Stimulated activated CD8-positive, alpha-beta memory T cell treated with anti-CD3 and anti-CD28 coated beads, Interleukin-12 subunit alpha, Interleukin-12 subunit beta, amount 100 ng/mL, for 24 hours (primary cell): ENCODE results near the gene CD34.
"Not testable (repeated sequence)": the region's sequence is repeated elsewhere in the genome, so short reads cannot be mapped to it uniquely, and the experiment has no call there.

Experiments used
- DNase-seq: peaks from one replicate; pipeline ENCODE4 v3.0.0-alpha.2; 2020; ENCODE audit errors: extremely low read depth

The CD34 gene

DNA sequence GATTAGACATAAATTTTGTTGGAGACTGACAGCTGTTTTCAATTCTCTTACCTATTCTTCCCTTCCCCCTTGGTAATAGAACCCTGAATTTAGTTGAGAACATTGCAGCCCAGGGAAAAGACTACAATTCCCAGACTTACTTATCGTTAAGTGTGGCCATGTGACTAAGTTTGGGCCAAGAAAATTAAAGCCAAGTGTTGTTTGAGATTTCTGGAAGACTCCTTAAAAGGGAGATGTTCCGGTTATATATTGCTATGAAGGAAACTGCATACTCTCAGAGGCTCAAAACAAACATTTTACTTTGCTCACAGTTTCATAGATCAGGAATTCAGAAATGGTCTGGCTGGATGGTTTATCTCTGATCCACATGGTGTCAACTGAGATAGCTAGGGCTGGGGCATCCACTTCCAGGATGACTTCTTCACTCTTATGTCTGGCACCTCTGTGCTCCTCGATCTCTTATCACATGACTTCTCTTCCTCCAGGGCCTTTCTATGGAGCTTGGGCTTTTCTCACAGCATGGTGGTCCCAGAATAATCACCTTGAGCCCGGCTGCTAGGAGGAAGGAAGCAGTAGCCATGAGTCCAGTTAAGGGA is 22.4 kb upstream of the CD34 start:
- DNase-seq: no peak

DNA sequence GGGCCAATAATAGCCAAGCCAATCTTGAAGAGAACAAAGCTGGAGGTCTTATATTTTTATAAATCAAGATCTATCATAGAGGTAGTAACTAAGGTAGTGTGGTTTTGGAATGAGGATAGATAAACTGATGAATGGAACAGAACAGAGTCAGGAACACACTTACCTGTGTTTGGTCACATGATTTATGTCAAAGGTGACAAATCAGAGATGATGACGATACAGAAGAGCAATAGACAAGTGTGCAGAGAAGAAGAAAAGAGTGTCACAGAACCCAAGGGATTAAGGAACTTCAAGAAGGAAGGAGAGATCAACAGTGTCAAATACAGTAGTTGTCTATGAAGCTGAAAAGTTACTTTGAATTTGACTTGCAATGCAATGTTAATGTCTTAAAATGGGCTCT is 16.1 kb upstream of the CD34 start:
- no peak for DNase-seq

DNA sequence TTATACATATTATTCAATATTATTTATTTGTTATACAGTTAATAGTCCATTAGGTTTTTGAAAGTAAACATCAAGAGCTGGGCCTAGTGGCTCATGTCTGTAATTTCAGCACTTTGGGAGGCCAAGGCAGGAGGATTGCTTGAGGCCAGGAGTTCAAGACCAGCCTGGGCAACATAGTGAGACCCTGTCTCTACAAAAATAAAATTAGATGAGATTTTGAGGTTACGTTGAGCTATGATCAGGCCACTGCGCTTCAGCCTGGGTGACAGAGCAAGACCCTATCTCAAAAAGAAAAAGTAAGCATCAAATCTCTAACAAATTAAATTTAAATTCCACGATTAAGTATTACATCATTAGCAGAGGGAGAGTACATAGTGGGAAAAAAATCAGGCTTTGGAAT is 15.0 kb upstream of the CD34 start:
- DNase-seq: not testable (repeated sequence)

DNA sequence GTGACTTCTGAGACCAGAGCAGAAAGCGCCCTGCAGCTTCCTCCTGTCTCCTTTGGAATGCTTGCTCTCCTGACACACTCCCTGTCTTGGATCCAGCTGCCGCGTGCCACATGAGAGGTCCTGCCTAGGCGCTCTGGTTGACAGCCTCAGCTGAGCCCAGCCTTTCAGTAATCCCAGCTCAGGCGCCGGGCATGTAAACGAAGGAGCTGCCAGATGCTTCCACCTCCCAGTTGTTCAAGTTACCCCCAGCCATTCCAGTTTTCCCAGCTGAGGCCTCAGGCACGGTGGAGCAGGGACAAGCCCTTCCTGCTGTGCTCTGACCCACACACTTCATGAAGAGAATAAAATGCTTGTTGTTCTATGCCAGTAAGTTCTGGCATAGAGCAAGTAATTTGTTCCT is 14.3 kb upstream of the CD34 start:
- no peak for DNase-seq

DNA sequence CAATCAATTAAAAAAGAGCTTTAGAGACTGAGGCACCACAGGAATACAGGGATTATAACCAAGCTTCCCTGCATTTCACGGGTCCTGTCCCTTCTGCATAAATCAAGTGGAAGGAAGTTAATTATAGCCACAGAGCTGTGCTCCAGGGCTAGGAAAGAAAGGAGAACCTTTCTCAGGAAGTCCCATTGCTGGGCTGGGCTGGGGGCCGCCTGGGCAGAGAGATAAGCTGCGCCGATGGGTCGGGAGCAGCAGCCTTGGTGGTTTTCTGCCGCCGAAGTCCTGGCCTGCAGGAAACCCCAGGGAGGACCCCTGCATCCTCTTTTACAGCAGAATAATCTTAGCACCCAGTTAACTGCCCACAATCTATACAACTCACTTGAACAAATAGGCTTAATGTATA is 12.6 kb upstream of the CD34 start:
- DNase-seq: no peak

DNA sequence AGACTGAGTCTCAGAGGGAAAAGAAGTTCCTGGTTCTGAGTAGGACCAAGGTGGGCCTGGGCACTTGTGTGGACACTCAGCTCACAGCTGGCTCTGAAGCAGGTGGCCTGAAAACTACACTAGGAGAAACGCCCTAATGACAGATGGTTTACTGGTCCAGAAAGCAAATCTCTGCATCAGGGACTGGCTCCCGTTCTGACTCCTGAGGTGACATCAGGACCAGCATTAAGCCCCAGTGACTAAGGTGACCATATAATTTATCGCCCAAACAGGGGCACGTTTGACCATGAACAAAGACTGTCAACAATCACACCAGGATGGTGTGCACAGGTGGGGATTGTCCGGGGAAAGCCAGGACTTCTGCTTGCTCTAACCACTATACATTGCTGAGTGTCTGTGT is 12.2 kb upstream of the CD34 start:
- DNase-seq: no peak

DNA sequence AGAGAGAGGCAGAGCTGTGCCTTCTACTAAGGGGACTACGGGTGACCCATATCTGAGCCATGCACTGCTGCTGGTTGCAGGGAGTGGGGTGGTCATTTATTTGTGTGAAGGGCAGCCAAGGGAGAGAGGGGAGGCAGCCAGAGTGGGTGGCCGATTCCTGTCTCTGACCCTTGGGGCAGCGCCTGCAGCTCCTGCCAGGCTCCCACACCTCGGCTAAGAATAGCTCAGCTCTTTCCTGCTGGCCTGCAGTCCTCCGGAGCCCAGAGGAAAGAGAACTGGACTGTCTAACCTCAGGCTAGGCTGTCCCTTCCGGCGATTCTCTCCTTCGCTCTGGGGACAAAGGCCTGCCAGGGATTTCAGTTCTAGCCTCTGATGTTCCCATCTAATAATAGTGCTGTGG is 11.6 kb upstream of the CD34 start:
- DNase-seq: no peak

DNA sequence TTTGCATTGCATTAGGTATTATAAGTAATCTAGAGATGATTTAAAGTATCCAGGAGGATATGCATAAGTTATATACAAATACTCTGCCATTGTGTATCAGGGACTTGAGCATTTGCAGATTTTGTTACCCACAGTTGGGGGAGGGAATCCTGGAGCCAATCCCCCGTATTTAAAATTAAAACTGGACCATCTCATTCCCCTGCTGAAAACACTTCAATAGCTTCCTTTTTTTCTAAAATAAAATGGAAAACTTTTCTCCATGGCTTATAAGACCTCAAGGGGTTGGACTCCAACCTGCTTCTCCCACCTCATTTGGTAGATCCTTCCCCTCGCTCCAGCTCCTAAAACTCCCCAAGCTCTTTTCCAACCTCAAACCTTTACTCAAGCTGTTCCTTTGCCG is 10.4 kb upstream of the CD34 start:
- DNase-seq: no peak

DNA sequence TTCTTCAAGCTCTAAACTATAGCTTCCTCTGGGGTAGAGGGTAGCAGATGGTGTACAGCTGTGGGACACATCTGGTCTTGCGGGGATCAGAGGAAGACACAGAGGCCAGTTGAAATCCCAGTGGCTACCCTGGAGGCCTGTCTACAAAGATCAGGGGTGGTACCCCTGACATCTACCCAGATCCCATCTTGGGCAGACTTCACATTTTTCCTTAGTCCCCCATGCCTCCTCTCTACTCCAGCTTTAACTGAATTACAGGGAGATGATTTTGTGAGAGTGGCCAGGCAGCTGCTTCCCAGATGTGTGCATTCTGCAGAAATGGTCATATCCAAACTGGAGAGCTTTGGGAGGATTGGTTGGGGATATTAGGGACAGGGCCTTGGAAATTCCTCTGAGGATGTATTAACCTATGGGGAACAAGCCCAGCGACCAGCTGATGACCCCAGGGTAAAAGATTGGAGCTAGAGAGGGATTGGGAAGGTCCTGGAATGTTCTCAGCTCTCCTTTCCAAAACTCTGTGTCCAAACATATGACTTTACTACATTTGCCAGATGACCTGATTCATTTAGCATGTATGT is 9.6 kb upstream of the CD34 start:
- DNase-seq: no peak

DNA sequence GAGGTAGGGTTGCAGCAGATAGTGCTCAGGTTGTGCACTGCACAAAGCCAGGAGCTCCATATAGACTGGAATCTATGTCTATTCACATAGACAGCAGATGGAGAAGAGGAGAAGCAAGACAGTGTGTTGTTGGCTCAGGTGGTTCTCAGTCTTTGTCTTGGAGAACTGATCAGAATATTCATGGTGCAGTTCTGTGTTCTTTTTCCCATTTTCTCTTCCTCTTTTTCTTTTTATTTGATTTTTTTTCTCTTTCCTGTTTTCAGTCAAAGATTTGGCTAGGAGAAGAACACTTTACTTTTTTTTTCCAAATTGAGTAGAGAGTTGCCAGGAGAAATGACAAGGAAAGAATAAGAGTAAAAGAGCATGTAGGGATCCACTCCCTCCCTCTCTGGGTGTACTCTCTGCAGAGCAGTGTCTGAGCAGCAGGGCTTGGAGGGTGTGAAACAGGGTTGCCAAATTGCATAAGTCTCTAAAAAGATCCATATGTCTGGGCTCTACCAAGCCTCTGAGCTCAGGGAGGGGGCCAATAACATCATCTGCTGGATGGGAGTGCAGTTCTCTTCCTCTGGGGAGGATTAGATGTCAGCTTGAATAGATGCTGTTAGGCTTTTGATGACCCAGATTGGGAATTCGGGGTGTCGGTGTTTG is 8.7 kb upstream of the CD34 start:
- DNase-seq: no peak

DNA sequence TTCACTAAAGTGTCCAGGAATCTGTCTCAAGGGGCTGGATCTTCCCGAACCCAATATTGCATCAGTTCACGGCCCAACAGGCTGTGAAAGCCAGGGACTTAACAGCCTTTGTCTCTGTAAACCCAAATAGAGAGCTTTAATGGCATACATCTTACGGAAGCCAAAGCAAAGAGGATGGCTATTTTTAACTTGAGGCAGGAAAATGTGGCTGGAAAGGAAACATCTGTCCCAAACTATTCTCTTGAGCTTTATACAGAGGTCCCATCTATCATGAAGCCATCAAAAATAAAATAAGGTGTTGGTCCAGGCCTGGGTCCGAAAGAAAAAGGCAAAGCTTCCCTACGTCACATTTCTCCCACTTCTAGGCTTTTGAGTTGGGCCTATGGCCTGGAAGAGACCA is 7.7 kb upstream of the CD34 start:
- no peak for DNase-seq

DNA sequence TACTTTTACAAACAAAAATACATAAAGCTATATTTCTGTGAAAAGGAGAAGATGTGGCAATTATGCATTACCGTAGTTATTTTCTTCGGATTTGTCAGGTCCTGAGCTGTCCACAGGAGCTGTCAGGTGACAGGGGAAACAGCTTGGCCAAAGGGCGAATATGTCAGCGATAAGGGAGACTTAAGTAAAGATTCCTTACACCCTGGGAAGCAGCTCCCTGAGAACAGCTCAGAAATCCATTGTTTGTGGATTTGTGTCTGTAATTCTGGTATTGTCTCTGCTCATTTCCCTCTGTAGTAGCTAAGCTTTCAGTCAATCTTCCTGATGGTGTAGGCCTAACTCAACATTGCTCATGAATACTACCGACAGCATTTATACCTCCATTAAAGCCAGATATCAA is 7.1 kb upstream of the CD34 start:
- DNase-seq: no peak

DNA sequence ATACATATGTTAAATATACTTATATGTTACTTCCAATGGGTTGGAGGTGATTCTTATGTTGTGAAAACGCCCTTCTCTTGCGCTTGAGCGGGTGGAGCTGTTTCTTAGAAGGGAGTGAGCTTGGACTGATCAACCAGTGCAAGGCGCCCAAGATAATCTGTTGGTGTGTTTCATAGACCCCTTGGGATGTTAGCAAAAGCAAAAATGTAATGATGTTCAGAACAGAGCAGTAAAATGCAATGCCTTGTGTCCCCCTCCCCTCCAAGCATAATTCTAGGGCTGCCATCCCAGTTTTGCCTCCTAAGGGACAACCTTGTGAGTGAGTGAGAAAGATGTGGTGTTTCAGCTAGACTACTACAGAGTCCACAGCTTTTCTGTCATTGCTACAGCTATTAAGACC is 6.2 kb upstream of the CD34 start:
- DNase-seq: no peak

DNA sequence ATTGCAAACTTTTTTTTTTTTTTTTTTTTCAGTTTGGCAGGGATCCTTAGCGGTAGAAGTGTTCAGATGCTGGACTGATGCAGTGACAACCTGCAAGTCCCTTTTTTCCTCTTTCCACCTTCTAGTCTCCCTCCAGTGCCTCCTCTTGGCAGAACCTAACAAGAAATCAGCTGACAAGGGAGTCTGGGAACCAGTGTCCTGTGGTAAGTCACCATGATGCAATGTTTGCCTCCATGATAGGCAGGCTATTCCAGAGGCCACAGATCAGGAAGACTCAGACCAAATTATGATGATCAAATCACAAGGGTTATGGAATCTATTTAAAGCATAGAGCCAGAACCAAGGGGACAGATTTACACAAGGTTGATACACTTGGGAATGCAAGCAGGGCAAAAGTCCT is 3.0 kb upstream of the CD34 start:
- DNase-seq: no peak

DNA sequence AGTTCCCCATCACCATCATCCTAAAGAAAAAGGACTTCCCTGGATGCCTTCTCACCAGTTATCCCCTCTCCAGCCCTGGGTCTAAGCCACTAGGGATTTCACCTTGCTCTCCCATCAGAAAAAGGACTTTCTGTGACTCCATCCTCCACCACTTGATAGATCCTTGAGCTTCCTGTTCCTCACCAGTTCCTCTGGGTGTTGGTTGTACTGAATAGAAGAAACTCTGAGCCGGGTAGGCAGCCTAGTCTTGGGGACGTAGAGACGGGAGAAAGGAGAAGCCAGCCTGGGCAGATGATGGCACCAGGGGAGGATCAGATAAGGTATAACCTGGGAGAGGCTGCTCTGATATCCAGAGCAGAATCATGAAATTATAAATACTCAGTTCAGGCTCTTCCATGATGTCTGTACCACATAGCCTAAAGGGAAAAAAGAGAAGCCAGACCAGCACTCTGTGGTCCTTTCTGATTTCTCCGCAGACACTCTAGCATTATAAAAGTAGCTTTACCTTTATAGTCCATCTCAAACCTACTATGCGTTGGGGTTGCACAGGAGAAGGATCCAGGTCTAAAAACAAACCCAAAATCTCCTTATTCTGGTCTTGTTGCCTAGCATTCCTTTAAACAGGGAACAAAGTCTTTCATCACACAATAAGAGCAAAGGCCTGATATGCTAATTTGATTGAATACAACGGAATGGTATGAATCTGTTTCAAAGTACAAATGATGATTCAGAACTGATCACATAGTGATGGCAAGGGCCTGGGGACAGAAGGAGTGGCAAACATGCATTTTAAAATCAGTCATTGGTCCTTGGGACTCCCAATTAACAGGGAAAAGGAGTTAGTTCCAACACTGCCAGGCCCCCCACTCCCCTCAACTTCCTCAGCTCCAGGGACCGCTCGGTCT is 1.2 kb upstream of the CD34 start:
- no peak for DNase-seq

DNA sequence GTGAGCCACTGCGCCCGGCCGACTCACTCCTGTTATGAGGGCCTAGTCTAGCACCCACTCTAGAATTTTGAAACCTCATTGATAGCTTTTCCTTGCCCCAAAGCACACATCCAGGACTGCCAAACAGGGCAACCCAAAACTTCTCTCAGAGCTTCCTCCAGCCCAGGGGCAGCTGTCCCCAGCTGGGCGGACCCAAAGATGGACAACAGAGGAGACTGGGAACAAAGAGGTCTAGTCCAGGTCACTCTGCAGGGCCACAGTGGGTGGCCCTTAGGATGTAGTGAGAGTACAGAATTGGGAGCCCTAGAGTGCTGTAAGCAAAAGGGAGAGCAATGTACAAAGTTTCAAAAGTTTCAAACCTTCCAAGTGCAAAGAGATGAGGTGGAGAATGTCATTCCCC is 1.2 kb downstream of the CD34 start:
- DNase-seq: no peak

DNA sequence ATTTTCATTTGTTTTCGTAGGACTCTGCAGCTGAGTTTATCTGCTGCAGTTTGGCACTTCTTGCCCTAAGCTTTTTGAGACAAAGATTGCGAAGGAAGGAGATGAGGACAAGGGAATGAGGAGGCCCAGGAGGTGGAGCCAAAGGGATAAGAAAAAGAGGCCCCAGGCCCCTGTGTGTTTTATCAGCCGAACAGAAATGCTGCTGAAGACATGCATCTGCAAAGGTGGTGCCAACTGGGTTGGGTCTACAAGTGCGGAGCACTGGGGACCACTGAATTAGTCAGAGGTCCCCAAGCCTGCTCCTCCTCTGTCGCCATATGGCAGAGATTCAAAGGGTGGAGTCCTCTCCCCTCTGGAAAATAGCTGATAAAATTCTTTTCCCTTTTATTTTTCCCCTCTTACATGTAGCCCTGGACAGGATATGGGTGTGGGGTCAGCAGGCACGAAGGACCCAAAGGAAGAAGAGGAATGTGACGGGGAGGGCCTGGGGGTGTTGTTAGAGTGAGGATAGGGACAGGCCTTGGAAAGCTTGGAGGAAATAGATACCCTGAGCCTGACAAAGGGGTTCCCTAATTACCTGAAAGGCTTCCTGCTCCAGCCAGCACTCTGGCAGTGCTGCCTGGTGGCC is 2.7 kb downstream of the CD34 start:
- DNase-seq: no peak

DNA sequence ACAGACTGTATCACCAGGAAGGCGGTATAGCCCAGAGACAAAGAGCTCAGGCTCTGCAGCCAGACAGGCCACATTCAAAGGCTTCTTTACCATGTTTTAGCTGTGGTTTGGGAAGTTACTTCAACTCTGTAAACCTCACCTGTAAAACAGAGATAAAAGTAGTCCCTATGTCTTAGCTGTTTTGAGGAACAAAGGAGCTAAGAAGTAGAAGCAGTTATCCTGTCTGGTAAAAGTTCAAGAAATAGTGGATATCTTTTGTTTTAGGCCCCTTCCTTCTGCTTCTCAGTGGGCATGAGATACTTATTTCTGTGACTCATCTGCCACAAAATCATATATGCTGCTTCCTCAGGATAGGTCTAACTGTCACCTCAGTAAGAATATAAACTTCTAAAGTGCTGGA is 6.5 kb downstream of the CD34 start:
- DNase-seq: no peak

DNA sequence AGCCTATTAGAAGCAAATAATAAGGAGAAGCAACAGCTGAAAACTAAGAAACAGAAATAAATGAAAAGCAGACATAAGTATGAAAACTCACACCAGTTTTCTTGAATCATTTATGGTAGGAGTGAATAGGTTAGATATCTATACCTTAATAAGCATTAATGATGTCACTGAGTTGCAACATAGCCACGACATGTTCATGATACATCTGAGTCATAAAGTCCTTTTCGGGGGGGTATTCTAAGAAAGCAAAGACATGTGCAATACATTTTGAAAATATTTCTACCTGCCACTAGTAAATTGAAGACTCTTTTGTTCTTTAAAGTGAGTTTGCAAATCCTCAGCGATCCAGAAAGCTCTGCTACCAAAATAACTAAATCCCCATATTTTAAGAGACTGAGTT is 7.2 kb downstream of the CD34 start:
- DNase-seq: no peak

DNA sequence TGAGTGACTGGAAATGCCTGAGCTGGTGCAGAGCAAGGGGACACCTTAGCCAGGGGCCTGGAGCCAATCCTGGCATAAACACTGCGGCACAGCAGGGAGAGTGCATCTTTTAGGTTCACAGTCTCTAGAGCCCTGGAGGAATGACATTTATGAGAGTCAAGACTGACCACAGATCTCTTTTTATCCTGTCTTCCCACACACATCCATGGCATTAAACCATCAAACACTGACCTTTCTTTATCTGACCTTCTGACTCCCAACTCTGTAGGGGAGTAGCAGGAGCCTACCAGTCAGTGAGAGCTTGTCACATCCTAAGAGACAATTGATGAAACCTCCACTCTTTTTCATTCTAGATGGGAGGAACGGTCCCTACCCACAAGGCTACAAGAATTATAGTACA is 7.9 kb downstream of the CD34 start:
- DNase-seq: no peak

DNA sequence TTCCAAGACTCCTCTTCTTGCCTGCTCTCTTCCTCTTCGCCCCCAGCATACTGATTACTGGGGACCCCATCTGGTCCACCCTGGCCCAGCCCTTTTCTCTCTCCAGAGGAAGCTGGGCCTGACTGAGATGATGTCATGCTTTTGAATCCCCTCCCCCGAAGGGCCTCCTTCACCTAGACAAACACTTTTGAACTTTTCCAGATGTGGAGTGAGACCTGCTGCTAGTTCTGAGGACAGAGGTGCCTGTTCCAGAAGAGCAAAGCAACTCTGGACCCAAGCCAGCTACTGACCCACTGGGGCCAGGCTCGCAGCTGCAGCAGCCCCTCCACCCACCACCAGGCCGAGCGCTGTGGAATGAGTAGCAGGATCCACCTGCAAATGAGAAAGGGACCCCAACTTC is 8.4 kb downstream of the CD34 start:
- no peak for DNase-seq

DNA sequence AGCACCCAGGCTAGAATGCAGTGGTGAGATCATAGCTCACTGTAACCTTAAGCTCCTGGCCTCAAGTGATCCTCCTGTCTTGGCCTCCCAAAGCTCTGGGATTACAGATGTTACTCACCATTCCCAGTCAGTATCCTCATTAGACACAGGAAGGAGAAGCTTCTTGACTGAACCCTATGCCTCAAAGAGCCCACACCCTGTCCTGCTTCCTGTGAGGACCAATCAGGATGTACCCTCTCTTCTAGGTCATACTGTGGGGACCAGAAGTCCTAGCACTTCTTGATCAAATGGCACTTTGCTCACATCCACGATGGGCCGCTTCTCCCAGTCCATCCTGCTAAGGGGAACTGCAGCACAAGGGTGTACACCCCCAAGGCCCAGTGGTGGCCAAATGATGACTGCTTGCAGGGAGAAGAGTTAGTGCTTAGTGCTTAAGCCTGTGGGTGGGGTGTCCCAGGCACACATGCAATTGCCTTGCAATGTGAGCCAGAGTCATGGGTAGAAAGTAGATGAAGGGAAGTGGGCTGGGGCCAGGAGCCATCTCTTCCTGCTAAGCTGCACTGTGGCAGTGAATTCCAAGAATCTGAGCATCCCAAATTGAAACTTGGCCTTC is 9.8 kb downstream of the CD34 start:
- DNase-seq: no peak
